GM12878 (cell line): ENCODE measurements around the gene SPRED2. TPM values are rescaled to one million over a fixed set of nuclear protein-coding genes. Genes with fewer than 3 reads are reported as not detected.

Experiments used
- ATAC-seq: fragments of 200-7000 bp; cut with Tn5 transposase; 3 replicates; pipeline ENCODE4 v1.9.1; 2020; ENCODE audit warnings: mild to moderate bottlenecking, moderate library complexity
- BruUV-seq: library from RNA; stranded (reverse); fragments of 400-500 nt; replicated peaks from 2 replicates; lab custom pipeline; 2021; lab: Mats Ljungman, UMichigan
- CTCF ChIA-PET: fragments of 300-600 bp; sonication (Branson Sonifier 250); formaldehyde crosslinking; extraction: SDS; loops from one replicate; lab custom pipeline; 2021; ENCODE audit warnings: inconsistent platforms; lab: Yijun Ruan, JAX
- POLR2A ChIA-PET: fragments of 350-600 bp; formaldehyde crosslinking; extraction: SDS; loops from one replicate; lab custom pipeline; 2021; ENCODE audit warnings: inconsistent platforms; lab: Charles Lee
- RAD21 ChIA-PET: fragments of 300-600 bp; sonication (Branson Sonifier 250); formaldehyde crosslinking; loops from one replicate; lab custom pipeline; 2023; ENCODE audit warnings: antibody characterized with exemption; ENCODE audit not compliant: unreplicated experiment; lab: Charles Lee
- SMC1A ChIA-PET: fragments of 300-600 bp; sonication (Branson Sonifier 250); formaldehyde crosslinking; loops from one replicate; lab custom pipeline; 2023; ENCODE audit not compliant: unreplicated experiment, uncharacterized antibody; lab: Charles Lee
- DNase-seq: peaks from one replicate; pipeline ENCODE4 v3.0.0-alpha.2; 2011; ENCODE audit warnings: low read depth, low spot score
- FAIRE-seq: peaks from 3 replicates; lab custom pipeline; 2011; peaks lifted over from hg19 to GRCh38; lab: Jason Lieb, UNC
- H2AFZ ChIP-seq: 2 replicates; pipeline ENCODE4 v1.6.0; 2011; ENCODE audit warnings: low read depth, low read length, control low read depth; ENCODE audit not compliant: control insufficient read depth
- H3K27ac ChIP-seq: 2 replicates; pipeline ENCODE4 v1.5.1; 2011; ENCODE audit warnings: control low read depth; ENCODE audit not compliant: control insufficient read depth, insufficient read depth
- H3K27me3 ChIP-seq, 2 experiments: replicated peaks in 1 of 2; 2 replicates each; pipeline versions ENCODE4 v1.6.0 to v1.6.1; 2011; ENCODE audit warnings: low read length in 1 of 2; ENCODE audit not compliant: control insufficient read depth in 2 of 2, insufficient read depth in 2 of 2
- H3K36me3 ChIP-seq, 2 experiments: 2 replicates each; pipeline ENCODE4 v1.5.1; 2011; ENCODE audit warnings: low read length in 1 of 2; ENCODE audit not compliant: control insufficient read depth in 2 of 2, insufficient read depth in 2 of 2
- H3K4me1 ChIP-seq: 2 replicates; pipeline ENCODE4 v1.6.1; 2011; ENCODE audit warnings: mild to moderate bottlenecking, low read length, moderate library complexity, mixed read lengths; ENCODE audit not compliant: control insufficient read depth, insufficient read depth
- H3K4me2 ChIP-seq: 2 replicates; pipeline ENCODE4 v1.6.0; 2011; ENCODE audit warnings: control low read depth; ENCODE audit not compliant: control insufficient read depth, insufficient read depth
- H3K4me3 ChIP-seq: fragments of 200-600 bp; sonication (generic); 2 replicates; pipeline ENCODE4 v1.5.1; 2016
- H3K79me2 ChIP-seq: 2 replicates; pipeline ENCODE4 v1.6.0; 2011; ENCODE audit warnings: low read length; ENCODE audit not compliant: control insufficient read depth, insufficient read depth
- H3K9ac ChIP-seq: 2 replicates; pipeline ENCODE4 v1.8.0; 2011; ENCODE audit warnings: low read length, control low read depth, mixed read lengths; ENCODE audit not compliant: control insufficient read depth, insufficient read depth
- H3K9me3 ChIP-seq: replicated peaks from 3 replicates; pipeline ENCODE4 v1.5.1; 2011; ENCODE audit warnings: mild to moderate bottlenecking, low read length; ENCODE audit not compliant: control insufficient read depth, insufficient read depth
- H4K20me1 ChIP-seq: 2 replicates; pipeline ENCODE4 v1.6.0; 2011; ENCODE audit not compliant: control insufficient read depth, insufficient read depth
- BACH1 ChIP-seq: fragments of 450-650 bp; IDR thresholded peaks from 2 replicates; pipeline ENCODE4 v1.6.1; 2017; ENCODE audit warnings: mild to moderate bottlenecking, borderline replicate concordance
- CTCF ChIP-seq, 3 experiments: IDR thresholded peaks in 2 of 3; conservative IDR thresholded peaks in 1 of 3; 2 replicates each; pipeline ENCODE4 v1.5.1; 2011; ENCODE audit warnings: low read depth in 3 of 3, low read length in 3 of 3, mild to moderate bottlenecking in 3 of 3, control low read depth in 2 of 3, moderate library complexity in 2 of 3, inconsistent platforms in 1 of 3, mixed read lengths in 1 of 3; ENCODE audit not compliant: control insufficient read depth in 2 of 3, insufficient read depth in 1 of 3; ENCODE audit errors: extremely low read depth in 1 of 3
- EED ChIP-seq: sonication (generic); IDR thresholded peaks from 2 replicates; pipeline ENCODE4 v1.6.1; 2016; ENCODE audit warnings: antibody characterized with exemption, low read depth
- RAD21 ChIP-seq: IDR thresholded peaks from 2 replicates; pipeline ENCODE4 v1.6.1; 2011; ENCODE audit warnings: mild to moderate bottlenecking, low read depth, low read length, moderate library complexity; ENCODE audit not compliant: insufficient read depth
- SMC3 ChIP-seq: IDR thresholded peaks from 2 replicates; pipeline ENCODE4 v1.6.1; 2011; ENCODE audit warnings: low read length, improper control_type of control experiment, borderline replicate concordance
- WGBS: methylation state at CpG from one replicate; pipeline ENCODE4 v1.1.6; 2016; ENCODE audit warnings: low lambda C conversion rate; ENCODE audit not compliant: insufficient replicate concordance, insufficient coverage; ENCODE audit errors: missing lambda C conversion rate; 5-methylcytosine and 5-hydroxymethylcytosine counted together
- in situ Hi-C: fragments of 300-500 bp; cut with MboI; formaldehyde crosslinking; loops from 9 replicates; pipeline ENCODE4 v1.14.3; 2018; ENCODE audit warnings: mixed read lengths
- intact Hi-C: fragments of 100-400 bp; cut with micrococcal nuclease; formaldehyde crosslinking; loops from one replicate; pipeline ENCODE4 v1.14.2; 2022; ENCODE audit not compliant: unreplicated experiment
- polyA plus RNA-seq, 11 experiments: library from polyadenylated mRNA; depleted of rRNA in 4 of 11; unstranded in 6 of 11; stranded (reverse) in 5 of 11; fragments of >200 nt; fragmentation: Nextera tagmentation in 4 of 11; fragmentation: Illumina TruSeq in 1 of 11; extraction: Ambion mirVana in 4 of 11; extraction: Trizol in 1 of 11; gene quantifications; 1 replicate in 1 of 11; 2 replicates in 10 of 11; pipeline versions ENCODE4 v1.2.1 to v1.2.3, GENCODE V29; 2011 to 2016; ENCODE audit warnings: inconsistent platforms in 2 of 11, missing spikeins in 2 of 11, low read depth in 1 of 11
- total RNA-seq, 4 experiments: library from RNA; depleted of rRNA in 3 of 4; stranded (reverse); fragments of >200 nt in 3 of 4; fragmentation: Illumina TruSeq in 1 of 4; extraction: Trizol in 1 of 4; gene quantifications; 2 replicates each; pipeline versions ENCODE4 v1.2.1 to v1.2.3, GENCODE V29; 2013 to 2021

SPRED2 gene
- total and polyA plus RNA-seq, 10 of the 15 experiments (the other 5 are each of a cell fraction or from before 2014, with no cell fraction given): 3.0 to 23.9 (median 9.7) TPM

DNA sequence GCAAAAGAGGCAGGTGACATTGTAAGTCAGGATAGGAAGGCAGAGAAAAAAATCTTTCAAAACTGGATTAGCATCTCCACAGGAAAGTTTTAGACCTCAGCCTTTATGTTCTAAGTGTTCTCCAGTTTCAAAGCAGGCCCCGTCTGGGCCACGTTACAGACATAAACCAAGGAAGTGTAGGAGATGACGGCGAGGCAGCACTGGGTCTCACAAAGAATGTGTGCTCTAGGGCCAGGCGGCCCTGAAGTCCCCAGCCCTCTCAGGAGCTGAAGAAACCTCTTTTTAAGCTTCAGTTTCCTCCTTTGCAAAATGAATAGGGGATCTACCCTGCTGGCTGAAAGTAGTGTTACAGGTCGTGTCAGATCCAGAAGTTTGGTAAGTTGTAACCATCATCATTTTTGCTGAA is 81.7 kb downstream of the SPRED2 start:
- peaks cover 24% of the 10 kb centered on the region for H3K4me1 ChIP-seq
- FAIRE-seq (no peak), DNase-seq (no peak), ATAC-seq (peak; percentile 92)
- no peak overlapping the region for H3K4me3 ChIP-seq
- peak overlapping the region; percentile 20; the same call in 1 of the 2 replicates for H2AFZ ChIP-seq
- BruUV-seq: no TSS peak
- H3K27ac ChIP-seq: peak overlapping the region; percentile 29; the same call in 1 of the 2 replicates
- H3K9me3 ChIP-seq: no peaks in the 10 kb centered on the region
- no peaks in the 10 kb centered on the region for H3K27me3 ChIP-seq
- ChIA-PET POLR2A (interaction anchor here (1.3 to 2.2 kb wide), 2 partner anchors 11 to 76 kb away, joined by 3 to 5 read pairs; no protein-coding TSS in a partner anchor), SMC1A (interaction anchor here (0.7 to 5.0 kb wide), 21 partner anchors 8 to 79 kb away, joined by 3 to 39 read pairs (median 4); no protein-coding TSS in a partner anchor), RAD21 (interaction anchor here (0.7 to 3.9 kb wide), 16 partner anchors 10 to 85 kb away, joined by 3 to 17 read pairs (median 4); no protein-coding TSS in a partner anchor)
- H3K36me3 ChIP-seq: no peaks in the 10 kb centered on the region
- intact Hi-C loops: no loop called here
- 6% methylated on average over 6 of the region's 6 CpGs for WGBS
- TF ChIP-seq RAD21: peak; percentile 46
- TF ChIP-seq EED: 0 out of 2 replicates have a peak, but pooled peaks have one; percentile 14
- TF ChIP-seq SMC3: peak; percentile 15; the same call in 1 of the 2 replicates
- TF ChIP-seq BACH1: no peak
- peak; percentile 11 to 58 (median 45); a peak in 5 of 6 replicates for TF ChIP-seq CTCF (IDR thresholded peaks at IDR 0.05 in 2 of 3, conservative IDR thresholded peaks at IDR 0.05 in 1 of 3; ENCODE audit: control insufficient read depth in 2 of 3, extremely low read depth in 1 of 3, insufficient read depth in 1 of 3, low read depth in 3 of 3, low read length in 3 of 3)
- TF ChIP-seq, all 136 proteins: peak for 4
- H3K4me2 ChIP-seq: peak overlapping the region; percentile 7; the same call in 1 of the 2 replicates
- H3K9ac ChIP-seq: no peak overlapping the region
- in situ Hi-C loops: no loop called here
- CTCF ChIA-PET: interaction anchor here (0.7 to 2.1 kb wide), 9 partner anchors 9 to 85 kb away, joined by 3 to 8 read pairs (median 3); no protein-coding TSS in a partner anchor
- no peaks in the 10 kb centered on the region for H4K20me1 ChIP-seq
- no peaks in the 10 kb centered on the region for H3K79me2 ChIP-seq
